ENCODE measurements around the gene CDH10. TPM values are rescaled to one million over a fixed set of nuclear protein-coding genes. Genes with fewer than 3 reads are reported as not detected.

Gene CDH10
- total RNA-seq, 3 donors from 2014 or later (not counting 1 experiment from before 2014, with no cell fraction given), result not detected

- Mint-ChIP-seq H3K4me1 (no peaks in the 10 kb centered on the region), H3K9me3 (peaks cover 7 to 9% of the 10 kb centered on the region in 2 donors), H3K27me3 (ENCODE audit: low read depth in 2 of 2) (no peaks in the 10 kb centered on the region), H3K27ac (no peak overlapping the region), H3K36me3 (no peaks in the 10 kb centered on the region), H3K4me3 (no peak overlapping the region)
- H3K9me3 ChIP-seq (ENCODE audit: control insufficient read depth, insufficient read depth, low read length), result no peaks in the 10 kb centered on the region
- no peak for ATAC-seq
- DNase-seq, result no peak
- H3K27me3 ChIP-seq (ENCODE audit: control insufficient read depth, insufficient read depth, low read length), result no peaks in the 10 kb centered on the region
- H3K27ac ChIP-seq (ENCODE audit: low read length), result no peak overlapping the region
- no peaks in the 10 kb centered on the region for H3K36me3 ChIP-seq (ENCODE audit: control insufficient read depth, insufficient read depth, low read length)
- TF ChIP-seq CTCF (IDR thresholded peaks at IDR 0.05), result no peak
- no peak overlapping the region for H3K4me3 ChIP-seq (ENCODE audit: low read length)
- intact Hi-C loops (cut with micrococcal nuclease), result no loop called here
- 92% methylated on average over 1 of the region's 1 CpG for WGBS (ENCODE audit: insufficient coverage)
- H3K4me1 ChIP-seq (ENCODE audit: control insufficient read depth, insufficient read depth, low read length), result no peaks in the 10 kb centered on the region
Observed at GRCh38 chr5:24616566-24616965, 28.2 kb downstream of the CDH10 start.

- H3K27ac ChIP-seq (ENCODE audit: low read length), result no peak overlapping the region
- Mint-ChIP-seq H3K27me3 (ENCODE audit: low read depth in 2 of 2) (no peaks in the 10 kb centered on the region), H3K36me3 (no peaks in the 10 kb centered on the region), H3K27ac (no peak overlapping the region), H3K4me3 (no peak overlapping the region), H3K4me1 (no peaks in the 10 kb centered on the region), H3K9me3 (peaks cover 9 to 11% of the 10 kb centered on the region in 2 donors)
- no peak for DNase-seq
- no peak for ATAC-seq
- no peaks in the 10 kb centered on the region for H3K4me1 ChIP-seq (ENCODE audit: control insufficient read depth, insufficient read depth, low read length)
- no peak overlapping the region for H3K4me3 ChIP-seq (ENCODE audit: low read length)
- intact Hi-C loops (cut with micrococcal nuclease), result no loop called here
- no peaks in the 10 kb centered on the region for H3K36me3 ChIP-seq (ENCODE audit: control insufficient read depth, insufficient read depth, low read length)
- no peak for TF ChIP-seq CTCF (IDR thresholded peaks at IDR 0.05)
- H3K27me3 ChIP-seq (ENCODE audit: control insufficient read depth, insufficient read depth, low read length), result no peaks in the 10 kb centered on the region
- 63% methylated on average over 3 of the region's 4 CpGs for WGBS (ENCODE audit: insufficient coverage)
- H3K9me3 ChIP-seq (ENCODE audit: control insufficient read depth, insufficient read depth, low read length), result no peaks in the 10 kb centered on the region
Observed at GRCh38 chr5:24615159-24615558, 29.6 kb downstream of the CDH10 start.

DNA sequence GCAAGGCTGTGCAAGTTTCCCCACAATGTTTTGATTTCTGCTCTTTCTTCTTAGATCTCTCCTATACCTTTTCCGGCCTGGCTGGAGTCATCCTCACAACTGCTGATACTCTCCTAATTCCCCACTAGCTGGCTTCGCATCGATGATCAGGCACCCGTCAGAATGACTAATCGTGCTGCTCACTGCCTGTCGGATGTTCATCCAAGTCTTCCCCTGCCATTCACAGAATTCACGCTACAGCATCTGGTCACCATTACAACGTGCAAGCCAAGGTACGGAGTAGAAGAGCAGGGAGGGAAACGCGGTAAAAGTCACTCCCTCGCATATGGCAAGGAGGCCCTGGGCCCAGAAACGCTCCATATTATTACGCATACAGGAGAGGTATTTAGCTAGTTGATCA is 35.1 kb downstream of the CDH10 start:
- no peak overlapping the region for H3K4me3 ChIP-seq (ENCODE audit: low read length)
- no peaks in the 10 kb centered on the region for H3K4me1 Mint-ChIP-seq
- H3K36me3 ChIP-seq (ENCODE audit: control insufficient read depth, insufficient read depth, low read length), result no peaks in the 10 kb centered on the region
- no peaks in the 10 kb centered on the region for H3K27me3 ChIP-seq (ENCODE audit: control insufficient read depth, insufficient read depth, low read length)
- H3K4me3 Mint-ChIP-seq, result no peak overlapping the region
- no peak for DNase-seq
- TF ChIP-seq CTCF (IDR thresholded peaks at IDR 0.05), result no peak
- H3K27ac Mint-ChIP-seq, result no peak overlapping the region
- no peak overlapping the region for H3K27ac ChIP-seq (ENCODE audit: low read length)
- intact Hi-C loops (cut with micrococcal nuclease), result no loop called here
- H3K27me3 Mint-ChIP-seq (ENCODE audit: low read depth in 2 of 2), result no peaks in the 10 kb centered on the region
- peaks cover 14% of the 10 kb centered on the region in 2 donors for H3K9me3 Mint-ChIP-seq
- H3K36me3 Mint-ChIP-seq, result no peaks in the 10 kb centered on the region
- H3K4me1 ChIP-seq (ENCODE audit: control insufficient read depth, insufficient read depth, low read length), result no peaks in the 10 kb centered on the region
- ATAC-seq, result no peak
- H3K9me3 ChIP-seq (ENCODE audit: control insufficient read depth, insufficient read depth, low read length), result no peaks in the 10 kb centered on the region
- WGBS (ENCODE audit: insufficient coverage), result 93% methylated on average over 14 of the region's 14 CpGs

DNA sequence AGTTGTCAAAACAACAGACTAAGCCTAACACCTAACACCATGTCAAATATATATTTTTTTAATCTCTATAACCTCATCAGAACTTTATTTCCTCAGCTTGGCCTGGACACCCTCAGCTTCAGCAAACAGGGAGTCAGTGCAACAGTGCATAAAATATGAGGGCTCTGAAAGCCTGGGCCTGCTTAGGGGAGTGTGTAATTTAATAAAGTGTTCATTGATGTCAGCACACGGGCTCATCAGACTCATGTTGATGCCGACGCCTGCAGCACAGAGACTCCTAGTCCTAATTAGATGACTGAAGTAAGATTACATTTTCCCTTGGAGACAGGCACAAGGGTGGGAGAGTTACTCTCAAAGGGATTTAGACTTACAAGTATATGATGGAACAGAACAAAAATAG is 37.8 kb downstream of the CDH10 start:
- intact Hi-C loops (cut with micrococcal nuclease), result no loop called here
- H3K27me3 Mint-ChIP-seq (ENCODE audit: low read depth in 2 of 2), result no peaks in the 10 kb centered on the region
- no peaks in the 10 kb centered on the region for H3K36me3 Mint-ChIP-seq

More for the DNA sequence above, 37.8 kb downstream of the CDH10 start:
- WGBS (ENCODE audit: insufficient coverage), result 89% methylated on average over 3 of the region's 3 CpGs
- Mint-ChIP-seq H3K9me3 (peaks cover 14 to 16% of the 10 kb centered on the region in 2 donors), H3K4me3 (no peak overlapping the region), H3K27ac (no peak overlapping the region), H3K4me1 (no peaks in the 10 kb centered on the region)
- no peak for ATAC-seq
- H3K9me3 ChIP-seq (ENCODE audit: control insufficient read depth, insufficient read depth, low read length), result no peaks in the 10 kb centered on the region
- H3K4me3 ChIP-seq (ENCODE audit: low read length), result no peak overlapping the region
- no peak for TF ChIP-seq CTCF (IDR thresholded peaks at IDR 0.05)
- DNase-seq, result no peak
- H3K36me3 ChIP-seq (ENCODE audit: control insufficient read depth, insufficient read depth, low read length), result no peaks in the 10 kb centered on the region
- H3K27ac ChIP-seq (ENCODE audit: low read length), result no peak overlapping the region
- no peaks in the 10 kb centered on the region for H3K27me3 ChIP-seq (ENCODE audit: control insufficient read depth, insufficient read depth, low read length)
- H3K4me1 ChIP-seq (ENCODE audit: control insufficient read depth, insufficient read depth, low read length), result no peaks in the 10 kb centered on the region

Measured in natural killer cell (primary cell).